Cardiac fibroblast (primary cell): ENCODE data around the gene OASL.

Experiments
- DNase-seq, 2 donors: peaks; one replicate each; pipeline versions ENCODE4 v3.0.0 to v3.0.0-alpha.2; 2010; ENCODE audit warnings: low read depth in 2 of 2
- H3K4me3 ChIP-seq, 2 donors: replicated peaks in 1 of 2; 1 replicate in 1 of 2; 2 replicates in 1 of 2; pipeline ENCODE4 v1.5.1; 2011; ENCODE audit warnings: low read depth in 2 of 2, low read length in 2 of 2, mild to moderate bottlenecking in 2 of 2, moderate library complexity in 1 of 2
- CTCF ChIP-seq: IDR thresholded peaks from one replicate; pipeline ENCODE4 v1.5.1; 2011; ENCODE audit warnings: low read depth, mild to moderate bottlenecking, low read length, inconsistent platforms

The OASL gene

GRCh38 chr12:121015825-121016766 lies 22.9 kb downstream of the OASL start, which contains the start of gene C12orf43:
C12orf43 (minus strand) TSS chr12:121016487; CDS start chr12:121016474, 13 bp downstream.
- DNase-seq: peak; percentile 87 to 89
- TF ChIP-seq CTCF: no peak
- H3K4me3 ChIP-seq: peak within 1 kb of the TSS; percentile 70 to 92

GRCh38 chr12:121013715-121014114 lies 25.3 kb downstream of the OASL start:
- no peak for TF ChIP-seq CTCF

GRCh38 chr12:121011820-121012219 lies 27.2 kb downstream of the OASL start:
- no peak overlapping the region for H3K4me3 ChIP-seq
- TF ChIP-seq CTCF: no peak
- no peak for DNase-seq

More at GRCh38 chr12:121013715-121014114, 25.3 kb downstream of the OASL start:
- H3K4me3 ChIP-seq: no peak overlapping the region
- no peak for DNase-seq

- no peak for TF ChIP-seq CTCF
- no peak for DNase-seq
- H3K4me3 ChIP-seq: no peak overlapping the region
Observed at GRCh38 chr12:121010860-121011259, 28.2 kb downstream of the OASL start.

GRCh38 chr12:121009741-121010140 lies 29.3 kb downstream of the OASL start:
- TF ChIP-seq CTCF: peak; percentile 36
- no peak overlapping the region for H3K4me3 ChIP-seq
- peak; percentile 39 to 50 for DNase-seq

- DNase-seq: no peak
- H3K4me3 ChIP-seq: no peak overlapping the region
- no peak for TF ChIP-seq CTCF
Observed at GRCh38 chr12:121008347-121009098, 30.5 kb downstream of the OASL start.
